Activated CD8-positive, alpha-beta memory T cell treated with anti-CD3 and anti-CD28 coated beads for 36 hours (primary cell): ENCODE data around the gene ZNF785. TPM values are rescaled to one million over a fixed set of nuclear protein-coding genes. Genes with fewer than 3 reads are reported as not detected.

Experiments used
- CTCF ChIA-PET: fragments of 350-600 bp; sonication (Branson Sonifier 250); formaldehyde crosslinking; loops from one replicate; lab custom pipeline; 2021; ENCODE audit warnings: antibody characterized with exemption; lab: Charles Lee
- POLR2A ChIA-PET: fragments of 350-600 bp; sonication (Branson Sonifier 250); formaldehyde crosslinking; loops from one replicate; lab custom pipeline; 2021; ENCODE audit warnings: antibody characterized with exemption; lab: Charles Lee
- total RNA-seq, 2 experiments: library from RNA; stranded (reverse); gene quantifications; one replicate each; pipeline ENCODE4 v1.2.3, GENCODE V29; 2021

Gene ZNF785
- total RNA-seq, 2 experiments from 2014 or later, result 13.8 to 14.5 TPM

GRCh38 chr16:30536391-30537024 lies 49.0 kb downstream of the ZNF785 start:
- POLR2A ChIA-PET, result interaction anchor here (0.7 to 3.2 kb wide), 7 partner anchors 13 to 107 kb away, joined by 4 to 35 read pairs (median 9); partner anchors contain the start of genes DCTPP1, ZNF688 and ZNF764
- CTCF ChIA-PET, result interaction anchor here (0.5 to 3.4 kb wide), 14 partner anchors 10 to 167 kb away, joined by 3 to 31 read pairs (median 7); partner anchors contain the start of genes DCTPP1, ZNF688 and ZNF764

GRCh38 chr16:30535777-30536190 lies 49.7 kb downstream of the ZNF785 start:
- POLR2A ChIA-PET, result interaction anchor here (0.6 to 3.2 kb wide), 19 partner anchors 8 to 338 kb away, joined by 3 to 35 read pairs (median 5); partner anchors contain the start of genes DCTPP1, ITGAL, PRR14 and ZNF688

GRCh38 chr16:30535106-30535776 lies 50.3 kb downstream of the ZNF785 start:
- ChIA-PET POLR2A (interaction anchor here (0.6 to 3.2 kb wide), 20 partner anchors 8 to 338 kb away, joined by 3 to 35 read pairs (median 5); partner anchors contain the start of genes DCTPP1, ITGAL, PRR14 and ZNF688), CTCF (interaction anchor here (0.7 to 3.4 kb wide), 18 partner anchors 8 to 166 kb away, joined by 3 to 31 read pairs (median 6); partner anchors contain the start of genes DCTPP1, ZNF688, ZNF689 and ZNF764)

More at GRCh38 chr16:30535777-30536190, 49.7 kb downstream of the ZNF785 start:
- CTCF ChIA-PET, result interaction anchor here (0.5 to 3.4 kb wide), 19 partner anchors 8 to 167 kb away, joined by 3 to 31 read pairs (median 6); partner anchors contain the start of genes DCTPP1, ZNF688, ZNF689 and ZNF764

- CTCF ChIA-PET, result interaction anchor here (0.9 to 3.4 kb wide), 16 partner anchors 9 to 116 kb away, joined by 3 to 31 read pairs (median 6); partner anchors contain the start of genes DCTPP1, ZNF688 and ZNF764
- POLR2A ChIA-PET, result interaction anchor here (0.5 to 3.2 kb wide), 16 partner anchors 9 to 128 kb away, joined by 3 to 35 read pairs (median 5); partner anchors contain the start of genes DCTPP1, ITGAL, PRR14 and ZNF688
Measured at GRCh38 chr16:30534368-30535105, 51.0 kb downstream of the ZNF785 start, which contains the start of gene ZNF747. Gene ZNF747 (minus strand): TSS chr16:30534858. CDS start chr16:30534679, 179 bp downstream.

- CTCF ChIA-PET, result interaction anchor here (0.9 to 3.4 kb wide), 10 partner anchors 10 to 116 kb away, joined by 3 to 31 read pairs (median 8); partner anchors contain the start of genes DCTPP1 and ZNF764
- POLR2A ChIA-PET, result interaction anchor here (0.5 to 3.2 kb wide), 11 partner anchors 9 to 126 kb away, joined by 3 to 35 read pairs (median 5); partner anchors contain the start of genes DCTPP1, ZNF688, ZNF764 and ZNF771
Measured at GRCh38 chr16:30533748-30534367, 51.6 kb downstream of the ZNF785 start.

GRCh38 chr16:30533146-30533522 lies 52.4 kb downstream of the ZNF785 start:
- CTCF ChIA-PET, result interaction anchor here (1.1 to 3.4 kb wide), 2 partner anchors 17 to 117 kb away, joined by 5 to 23 read pairs; no protein-coding TSS in a partner anchor
- POLR2A ChIA-PET, result interaction anchor here (0.6 to 1.7 kb wide), 5 partner anchors 8 to 103 kb away, joined by 3 to 5 read pairs (median 3); partner anchors contain the start of genes DCTPP1 and ZNF785

- POLR2A ChIA-PET, result interaction anchor here (0.6 to 1.1 kb wide), 2 partner anchors 44 to 53 kb away, joined by 3 read pairs; partner anchors contain the start of gene ZNF785
- CTCF ChIA-PET, result no interaction called here
Measured at GRCh38 chr16:30532285-30533145, 53.0 kb downstream of the ZNF785 start.

Other genes starting within 250 kb of the ZNF785 start
- gene CD2BP2, start 230.4 kb downstream of the ZNF785 start, total RNA-seq, result 10 to 100 TPM; 77.8 to 80.4 TPM
- gene TBC1D10B, start 215.2 kb downstream of the ZNF785 start, total RNA-seq, result 10 to 100 TPM; 56.9 to 57.8 TPM
- 1 to 10 TPM in 1 of 2 experiments, under 1 TPM in 1; 0.80 to 1.6 TPM for gene MYL11, start 210.9 kb downstream of the ZNF785 start, total RNA-seq
- 100 to 1,000 TPM; 186 to 194 TPM for gene SEPTIN1, start 203.1 kb downstream of the ZNF785 start, total RNA-seq
- gene ZNF48, start 190.3 kb downstream of the ZNF785 start, total RNA-seq, result 10 to 100 TPM; 16.9 to 18.2 TPM
- gene ZNF771, start 178.1 kb downstream of the ZNF785 start, total RNA-seq, result 1 to 10 TPM; 7.5 to 8.3 TPM
- gene DCTPP1, start 155.7 kb downstream of the ZNF785 start, total RNA-seq, result 100 to 1,000 TPM; 182 TPM
- 10 to 100 TPM; 70.8 to 71.3 TPM for gene SEPHS2, start 139.8 kb downstream of the ZNF785 start, total RNA-seq
- gene ITGAL, start 113.0 kb downstream of the ZNF785 start, total RNA-seq, result 100 to 1,000 TPM; 222 to 233 TPM
- 10 to 100 TPM; 14.6 to 15.7 TPM for gene ZNF768, start 59.1 kb downstream of the ZNF785 start, total RNA-seq
- gene ZNF747, start 50.8 kb downstream of the ZNF785 start, total RNA-seq, result 10 to 100 TPM; 13.6 to 15.0 TPM
- 10 to 100 TPM; 14.1 to 15.0 TPM for gene ZNF764, start 27.3 kb downstream of the ZNF785 start, total RNA-seq
- gene ZNF688, start 14.0 kb downstream of the ZNF785 start, total RNA-seq, result 10 to 100 TPM in 1 of 2 experiments, 1 to 10 TPM in 1; 9.4 to 10.0 TPM
- 10 to 100 TPM; 12.5 to 12.7 TPM for gene ZNF689, start 24.7 kb upstream of the ZNF785 start, total RNA-seq
- gene PRR14, start 65.3 kb upstream of the ZNF785 start, total RNA-seq, result 10 to 100 TPM; 87.8 to 95.1 TPM
- gene FBRS, start 72.7 kb upstream of the ZNF785 start, total RNA-seq, result 100 to 1,000 TPM; 107 to 119 TPM
- 10 to 100 TPM; 70.8 to 73.5 TPM for gene SRCAP, start 113.5 kb upstream of the ZNF785 start, total RNA-seq
- 10 to 100 TPM; 34.5 to 34.7 TPM for gene PHKG2, start 162.7 kb upstream of the ZNF785 start, total RNA-seq
- 1 to 10 TPM; 5.3 to 6.3 TPM for gene CFAP119, start 176.4 kb upstream of the ZNF785 start, total RNA-seq
- gene RNF40, start 176.6 kb upstream of the ZNF785 start, total RNA-seq, result 100 to 1,000 TPM; 125 to 129 TPM
- gene ZNF629, start 201.5 kb upstream of the ZNF785 start, total RNA-seq, result 1 to 10 TPM; 5.4 to 5.5 TPM